PC-3 (cell line): Measurements from ENCODE around the gene ELMO3. TPM values are rescaled to one million over a fixed set of nuclear protein-coding genes. Genes with fewer than 3 reads are reported as not detected.

Experiments used
- ATAC-seq: fragments of 200-7000 bp; cut with Tn5 transposase; 2 replicates; pipeline ENCODE4 v1.9.1; 2020; ENCODE audit warnings: mild to moderate bottlenecking, moderate library complexity
- BruUV-seq: library from RNA; stranded (reverse); fragments of 400-500 nt; replicated peaks from 2 replicates; lab custom pipeline; 2021; lab: Mats Ljungman, UMichigan
- CTCF ChIA-PET: fragments of 300-600 bp; sonication (Branson Sonifier 250); formaldehyde crosslinking; loops from one replicate; lab custom pipeline; 2022; ENCODE audit warnings: antibody characterized with exemption; lab: Charles Lee
- POLR2A ChIA-PET: fragments of 300-600 bp; sonication (Branson Sonifier 250); formaldehyde crosslinking; loops from one replicate; lab custom pipeline; 2022; ENCODE audit warnings: antibody characterized with exemption; ENCODE audit not compliant: unreplicated experiment; lab: Charles Lee
- DNase-seq: peaks from one replicate; pipeline ENCODE4 v3.0.0-alpha.2; 2015
- H2AFZ ChIP-seq: fragments of 300-600 bp; sonication (generic); 2 replicates; pipeline ENCODE4 v1.6.0; 2016; ENCODE audit warnings: antibody characterized with exemption, low read length
- H3F3A ChIP-seq: fragments of 300-600 bp; sonication (generic); one replicate; pipeline ENCODE4 v1.6.0; 2017; ENCODE audit warnings: antibody characterized with exemption, low read length, control low read depth, mild to moderate bottlenecking; ENCODE audit not compliant: unreplicated experiment
- H3K27ac ChIP-seq: fragments of 300-600 bp; sonication (generic); 2 replicates; pipeline ENCODE4 v1.5.1; 2016; ENCODE audit warnings: mild to moderate bottlenecking, low read length
- H3K27me3 ChIP-seq: fragments of 300-600 bp; sonication (generic); 2 replicates; pipeline ENCODE4 v1.6.1; 2016; ENCODE audit warnings: low read length, mixed read lengths
- H3K36me3 ChIP-seq: fragments of 300-600 bp; sonication (generic); 2 replicates; pipeline ENCODE4 v1.6.1; 2016; ENCODE audit warnings: low read depth, mixed run types, low read length, mixed read lengths
- H3K4me1 ChIP-seq: fragments of 300-600 bp; sonication (generic); 2 replicates; pipeline ENCODE4 v1.5.1; 2016; ENCODE audit warnings: low read length; ENCODE audit not compliant: insufficient read depth
- H3K4me2 ChIP-seq: fragments of 300-600 bp; sonication (generic); 2 replicates; pipeline ENCODE4 v1.6.0; 2016; ENCODE audit warnings: low read length
- H3K4me3 ChIP-seq: fragments of 300-600 bp; sonication (generic); 2 replicates; pipeline ENCODE4 v1.5.1; 2016; ENCODE audit warnings: mild to moderate bottlenecking, low read length, mixed read lengths
- H3K79me2 ChIP-seq: fragments of 300-600 bp; sonication (generic); 2 replicates; pipeline ENCODE4 v1.6.1; 2017; ENCODE audit warnings: low read length, mixed read lengths
- H3K9ac ChIP-seq: fragments of 300-600 bp; sonication (generic); 2 replicates; pipeline ENCODE4 v1.6.0; 2016; ENCODE audit warnings: mild to moderate bottlenecking, low read length
- H3K9me2 ChIP-seq: fragments of 300-600 bp; sonication (generic); replicated peaks from 2 replicates; pipeline ENCODE4 v1.6.1; 2016; ENCODE audit warnings: mixed run types, low read length, mixed read lengths
- H3K9me3 ChIP-seq: fragments of 300-600 bp; sonication (generic); 2 replicates; pipeline ENCODE4 v1.6.1; 2016; ENCODE audit warnings: low read length, mixed read lengths
- H4K20me1 ChIP-seq: fragments of 300-600 bp; sonication (generic); 2 replicates; pipeline ENCODE4 v1.6.1; 2016; ENCODE audit warnings: low read length, mixed read lengths
- CTCF ChIP-seq: fragments of 300-600 bp; sonication (generic); conservative IDR thresholded peaks from 2 replicates; pipeline ENCODE4 v1.5.1; 2017; ENCODE audit warnings: antibody characterized with exemption, low read depth, mild to moderate bottlenecking, low read length
- EZH2 ChIP-seq: fragments of 300-600 bp; sonication (generic); IDR thresholded peaks from one replicate; pipeline ENCODE4 v1.6.1; 2017; ENCODE audit warnings: antibody characterized with exemption, mild to moderate bottlenecking, low read length; ENCODE audit not compliant: unreplicated experiment
- EZH2phosphoT487 ChIP-seq: fragments of 300-600 bp; sonication (generic); IDR thresholded peaks from 2 replicates; pipeline ENCODE4 v1.6.1; 2018; ENCODE audit warnings: mild to moderate bottlenecking, antibody characterized with exemption, low read length, borderline replicate concordance
- intact Hi-C: fragments of 100-400 bp; cut with micrococcal nuclease; formaldehyde crosslinking; loops from 2 replicates; pipeline ENCODE4 v1.9.0; 2023
- total RNA-seq: library from RNA; depleted of rRNA; stranded (reverse); fragments of >200 nt; gene quantifications from 2 replicates; pipeline ENCODE4 v1.2.3, GENCODE V29; 2014

Gene ELMO3
- total RNA-seq, 1 experiment from 2014 or later = 2.2 TPM

- no peaks in the 10 kb centered on the region for H3K27me3 ChIP-seq
- peak within 1 kb of the TSS; percentile 85 for H3K27ac ChIP-seq
- H3K4me2 ChIP-seq = peak within 1 kb of the TSS; percentile 89
- no peaks in the 10 kb centered on the region for H3K9me2 ChIP-seq
- peak; percentile 93 for DNase-seq
- H3K9ac ChIP-seq = peak within 1 kb of the TSS; percentile 91
- peaks cover 26% of the 10 kb centered on the region for H3K79me2 ChIP-seq
- H3K4me3 ChIP-seq = peak within 1 kb of the TSS; percentile 79
- BruUV-seq = no TSS peak
- ChIA-PET POLR2A (interaction anchor here (1.0 kb wide), 1 partner anchor 43 kb away, joined by 3 read pairs; no protein-coding TSS in a partner anchor), CTCF (interaction anchor here (1.3 kb wide), 1 partner anchor 10 kb away, joined by 7 read pairs; no protein-coding TSS in a partner anchor)
- peak within 1 kb of the TSS; percentile 90 for H2AFZ ChIP-seq
- intact Hi-C loops = loop anchor here (1.0 kb wide), 1 partner anchor 25 kb away; the partner anchor contains the start of genes FBXL8 and TRADD
- no peaks in the 10 kb centered on the region for H3F3A ChIP-seq
- peak; percentile 75 for ATAC-seq
- H3K9me3 ChIP-seq = no peaks in the 10 kb centered on the region
- no peaks in the 10 kb centered on the region for H3K36me3 ChIP-seq
- H4K20me1 ChIP-seq = no peaks in the 10 kb centered on the region
- TF ChIP-seq EZH2 = no peak
- 0 out of 2 replicates have a peak, but pooled peaks have one; percentile 28 for TF ChIP-seq EZH2phosphoT487
- peaks cover 41% of the 10 kb centered on the region for H3K4me1 ChIP-seq
Observed at GRCh38 chr16:67183627-67184452, 15.1 kb upstream of the ELMO3 start, which contains the start of gene MATCAP1. Gene MATCAP1, minus strand, starts transcription at chr16:67183963. Its CDS starts 3,353 bp downstream, at chr16:67180610.

- peak overlapping the region; percentile 90 for H2AFZ ChIP-seq
- H3F3A ChIP-seq = no peaks in the 10 kb centered on the region
- peak overlapping the region; percentile 85 for H3K27ac ChIP-seq
- H3K27me3 ChIP-seq = no peaks in the 10 kb centered on the region
- H3K79me2 ChIP-seq = peaks cover 26% of the 10 kb centered on the region
- H3K4me1 ChIP-seq = peaks cover 39% of the 10 kb centered on the region
- H3K4me3 ChIP-seq = peak overlapping the region; percentile 79
- POLR2A ChIA-PET = interaction anchor here (1.0 kb wide), 1 partner anchor 42 kb away, joined by 3 read pairs; no protein-coding TSS in a partner anchor
- TF ChIP-seq CTCF = no peak
- TF ChIP-seq EZH2 = no peak
- no peak for TF ChIP-seq EZH2phosphoT487
- CTCF ChIA-PET = interaction anchor here (0.6 to 1.5 kb wide), 6 partner anchors 11 to 167 kb away, joined by 3 to 8 read pairs (median 4); partner anchors contain the start of genes FBXL8 and TRADD
- ATAC-seq (peak; percentile 13), DNase-seq (no peak)
- H3K4me2 ChIP-seq = peak overlapping the region; percentile 89
- no peaks in the 10 kb centered on the region for H3K9me2 ChIP-seq
- BruUV-seq = no TSS peak
- H4K20me1 ChIP-seq = no peaks in the 10 kb centered on the region
- H3K36me3 ChIP-seq = no peaks in the 10 kb centered on the region
- intact Hi-C loops = no loop called here
- no peaks in the 10 kb centered on the region for H3K9me3 ChIP-seq
- peak overlapping the region; percentile 91 for H3K9ac ChIP-seq
Observed at GRCh38 chr16:67184453-67184994, 14.4 kb upstream of the ELMO3 start.
